IPS-15b (cell line): ENCODE data around the gene ZPR1.
"Not testable (repeated sequence)": the region's sequence is repeated elsewhere in the genome, so short reads cannot be mapped to it uniquely, and the experiment has no call there.

Source experiments
- H3K27me3 ChIP-seq: one replicate; pipeline ENCODE4 v1.6.1; 2013; ENCODE audit warnings: low read length; ENCODE audit not compliant: control insufficient read depth, insufficient read depth
- H3K36me3 ChIP-seq: one replicate; pipeline ENCODE4 v1.6.1; 2013; ENCODE audit warnings: low read length; ENCODE audit not compliant: control insufficient read depth, insufficient read depth
- H3K4me1 ChIP-seq: one replicate; pipeline ENCODE4 v1.6.1; 2013; ENCODE audit warnings: mild to moderate bottlenecking, low read length; ENCODE audit not compliant: control insufficient read depth, insufficient read depth
- H3K4me3 ChIP-seq: one replicate; pipeline ENCODE4 v1.5.1; 2013; ENCODE audit warnings: low read depth, low read length
- H3K9ac ChIP-seq: one replicate; pipeline ENCODE4 v1.6.1; 2013; ENCODE audit warnings: low read depth, mild to moderate bottlenecking, low read length
- H3K9me3 ChIP-seq: one replicate; pipeline ENCODE4 v1.6.1; 2013; ENCODE audit warnings: mild to moderate bottlenecking, low read length; ENCODE audit not compliant: control insufficient read depth, insufficient read depth

Gene ZPR1, protein sequence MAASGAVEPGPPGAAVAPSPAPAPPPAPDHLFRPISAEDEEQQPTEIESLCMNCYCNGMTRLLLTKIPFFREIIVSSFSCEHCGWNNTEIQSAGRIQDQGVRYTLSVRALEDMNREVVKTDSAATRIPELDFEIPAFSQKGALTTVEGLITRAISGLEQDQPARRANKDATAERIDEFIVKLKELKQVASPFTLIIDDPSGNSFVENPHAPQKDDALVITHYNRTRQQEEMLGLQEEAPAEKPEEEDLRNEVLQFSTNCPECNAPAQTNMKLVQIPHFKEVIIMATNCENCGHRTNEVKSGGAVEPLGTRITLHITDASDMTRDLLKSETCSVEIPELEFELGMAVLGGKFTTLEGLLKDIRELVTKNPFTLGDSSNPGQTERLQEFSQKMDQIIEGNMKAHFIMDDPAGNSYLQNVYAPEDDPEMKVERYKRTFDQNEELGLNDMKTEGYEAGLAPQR

DNA sequence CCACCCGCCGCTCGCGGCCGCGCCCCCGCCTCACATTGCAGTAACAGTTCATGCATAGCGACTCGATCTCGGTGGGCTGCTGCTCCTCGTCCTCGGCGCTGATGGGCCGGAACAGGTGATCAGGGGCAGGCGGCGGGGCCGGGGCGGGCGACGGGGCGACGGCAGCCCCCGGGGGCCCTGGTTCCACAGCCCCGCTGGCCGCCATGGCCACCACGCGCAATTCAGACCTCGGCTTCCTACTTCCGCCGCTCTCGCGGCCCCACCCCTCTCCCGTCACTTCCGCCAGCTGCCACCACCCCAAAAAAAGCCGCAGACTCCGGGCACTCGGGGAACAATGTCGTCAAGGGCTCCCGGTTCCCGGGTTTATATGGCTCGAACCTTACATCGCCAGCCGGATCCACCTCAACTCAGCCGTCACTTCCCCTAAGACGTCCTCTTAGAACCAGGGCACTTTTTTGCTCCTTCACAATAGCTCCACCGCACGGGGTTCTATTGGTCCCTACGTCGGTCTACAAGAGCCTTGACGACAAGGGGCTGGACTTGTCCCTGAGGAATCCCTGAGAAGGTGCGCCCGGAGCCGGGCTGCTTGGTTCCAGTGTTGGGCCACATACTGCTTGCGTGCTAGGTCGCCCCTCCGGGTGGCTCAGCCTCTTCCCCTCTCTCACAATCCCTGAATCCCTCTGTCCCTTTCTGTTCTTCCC lies at the start of gene ZPR1:
TSS of gene ZPR1 (minus strand) at position 238 of the 701 bp plus-strand sequence. CDS start at position 205, 33 bp downstream.
- Histone ChIP-seq H3K4me1 (peaks cover 11% of the 10 kb centered on the region), H3K9me3 (no peaks in the 10 kb centered on the region), H3K4me3 (peak within 1 kb of the TSS; percentile 95), H3K9ac (peak within 1 kb of the TSS; percentile 76), H3K27me3 (peaks cover 22% of the 10 kb centered on the region), H3K36me3 (peaks cover 25% of the 10 kb centered on the region)

GRCh38 chr11:116836632-116836991 lies 48.8 kb upstream of the ZPR1 start:
- no peak overlapping the region for H3K4me3 ChIP-seq
- H3K27me3 ChIP-seq = no peaks in the 10 kb centered on the region
- no peak overlapping the region for H3K9ac ChIP-seq
- no peaks in the 10 kb centered on the region for H3K9me3 ChIP-seq
- no peaks in the 10 kb centered on the region for H3K36me3 ChIP-seq
- peaks cover 2% of the 10 kb centered on the region for H3K4me1 ChIP-seq

GRCh38 chr11:116835791-116836631 lies 48.2 kb upstream of the ZPR1 start:
- no peaks in the 10 kb centered on the region for H3K36me3 ChIP-seq
- H3K4me1 ChIP-seq = peaks cover 2% of the 10 kb centered on the region
- H3K9ac ChIP-seq = no peak overlapping the region
- H3K9me3 ChIP-seq = no peaks in the 10 kb centered on the region
- H3K27me3 ChIP-seq = no peaks in the 10 kb centered on the region
- peak overlapping the region; percentile 53 for H3K4me3 ChIP-seq

GRCh38 chr11:116835042-116835772 lies 47.4 kb upstream of the ZPR1 start:
- Histone ChIP-seq H3K36me3 (no peaks in the 10 kb centered on the region), H3K9me3 (no peaks in the 10 kb centered on the region), H3K4me1 (peaks cover 2% of the 10 kb centered on the region), H3K9ac (no peak overlapping the region), H3K4me3 (peak overlapping the region; percentile 53), H3K27me3 (no peaks in the 10 kb centered on the region)

GRCh38 chr11:116834535-116835041 lies 46.8 kb upstream of the ZPR1 start:
- not testable (repeated sequence) for H3K9ac ChIP-seq, H3K4me1 ChIP-seq, H3K9me3 ChIP-seq, H3K27me3 ChIP-seq, H3K4me3 ChIP-seq, H3K36me3 ChIP-seq

DNA sequence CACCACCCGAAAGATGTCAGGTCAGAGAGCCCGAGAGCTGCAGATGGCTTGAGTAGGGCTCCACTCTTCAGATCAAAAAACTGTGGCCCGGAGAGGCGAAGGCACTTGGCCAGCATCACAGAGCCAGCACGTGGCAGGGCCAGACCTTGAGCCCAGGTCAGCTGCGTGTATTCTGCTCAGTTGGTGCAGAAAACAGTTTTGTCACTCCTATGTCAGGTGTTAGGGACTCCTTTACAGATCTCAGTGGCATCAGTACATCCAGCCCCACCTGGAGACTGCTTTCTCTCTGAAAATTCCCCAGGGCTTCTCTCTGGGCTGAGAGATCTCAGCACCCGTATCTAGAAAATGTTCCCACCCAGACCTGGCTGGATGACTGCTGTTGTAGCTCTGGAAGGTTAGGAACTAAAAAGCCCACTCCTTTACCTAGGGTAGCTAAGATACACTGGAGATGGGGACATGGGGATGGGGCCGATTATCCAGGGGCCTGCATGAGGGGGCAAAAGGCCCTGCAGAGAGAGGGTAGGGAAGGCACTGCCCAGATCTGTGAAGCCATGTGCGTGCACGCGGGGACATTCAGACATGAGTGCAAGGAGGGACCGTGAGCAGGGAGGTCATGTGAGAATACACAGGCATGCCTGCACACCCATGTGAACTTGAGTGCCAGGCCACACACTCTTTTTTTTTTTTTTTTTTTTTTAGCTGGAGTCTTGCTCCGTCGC lies 46.2 kb upstream of the ZPR1 start:
- H3K4me1 ChIP-seq = peaks cover 2% of the 10 kb centered on the region
- H3K27me3 ChIP-seq = no peaks in the 10 kb centered on the region
- H3K9me3 ChIP-seq = no peaks in the 10 kb centered on the region
- no peak overlapping the region for H3K9ac ChIP-seq
- H3K4me3 ChIP-seq = no peak overlapping the region
- no peaks in the 10 kb centered on the region for H3K36me3 ChIP-seq

GRCh38 chr11:116833491-116833815 lies 45.6 kb upstream of the ZPR1 start:
- H3K9ac ChIP-seq = no peak overlapping the region
- peaks cover 2% of the 10 kb centered on the region for H3K4me1 ChIP-seq
- H3K27me3 ChIP-seq = no peaks in the 10 kb centered on the region
- no peak overlapping the region for H3K4me3 ChIP-seq
- H3K36me3 ChIP-seq = no peaks in the 10 kb centered on the region
- H3K9me3 ChIP-seq = no peaks in the 10 kb centered on the region

DNA sequence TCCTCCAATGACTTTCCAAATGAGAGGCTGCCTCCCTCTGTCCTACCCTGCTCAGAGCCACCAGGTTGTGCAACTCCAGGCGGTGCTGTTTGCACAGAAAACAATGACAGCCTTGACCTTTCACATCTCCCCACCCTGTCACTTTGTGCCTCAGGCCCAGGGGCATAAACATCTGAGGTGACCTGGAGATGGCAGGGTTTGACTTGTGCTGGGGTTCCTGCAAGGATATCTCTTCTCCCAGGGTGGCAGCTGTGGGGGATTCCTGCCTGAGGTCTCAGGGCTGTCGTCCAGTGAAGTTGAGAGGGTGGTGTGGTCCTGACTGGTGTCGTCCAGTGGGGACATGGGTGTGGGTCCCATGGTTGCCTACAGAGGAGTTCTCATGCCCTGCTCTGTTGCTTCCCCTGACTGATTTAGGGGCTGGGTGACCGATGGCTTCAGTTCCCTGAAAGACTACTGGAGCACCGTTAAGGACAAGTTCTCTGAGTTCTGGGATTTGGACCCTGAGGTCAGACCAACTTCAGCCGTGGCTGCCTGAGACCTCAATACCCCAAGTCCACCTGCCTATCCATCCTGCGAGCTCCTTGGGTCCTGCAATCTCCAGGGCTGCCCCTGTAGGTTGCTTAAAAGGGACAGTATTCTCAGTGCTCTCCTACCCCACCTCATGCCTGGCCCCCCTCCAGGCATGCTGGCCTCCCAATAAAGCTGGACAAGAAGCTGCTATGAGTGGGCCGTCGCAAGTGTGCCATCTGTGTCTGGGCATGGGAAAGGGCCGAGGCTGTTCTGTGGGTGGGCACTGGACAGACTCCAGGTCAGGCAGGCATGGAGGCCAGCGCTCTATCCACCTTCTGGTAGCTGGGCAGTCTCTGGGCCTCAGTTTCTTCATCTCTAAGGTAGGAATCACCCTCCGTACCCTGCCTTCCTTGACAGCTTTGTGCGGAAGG lies 44.8 kb upstream of the ZPR1 start:
- no peaks in the 10 kb centered on the region for H3K9me3 ChIP-seq
- H3K4me3 ChIP-seq = no peak overlapping the region
- H3K27me3 ChIP-seq = no peaks in the 10 kb centered on the region
- no peak overlapping the region for H3K9ac ChIP-seq
- no peaks in the 10 kb centered on the region for H3K36me3 ChIP-seq
- peaks cover 2% of the 10 kb centered on the region for H3K4me1 ChIP-seq

GRCh38 chr11:116831790-116832349 lies 44.0 kb upstream of the ZPR1 start:
- no peaks in the 10 kb centered on the region for H3K36me3 ChIP-seq
- peaks cover 2% of the 10 kb centered on the region for H3K4me1 ChIP-seq
- no peaks in the 10 kb centered on the region for H3K9me3 ChIP-seq
- no peaks in the 10 kb centered on the region for H3K27me3 ChIP-seq
- no peak overlapping the region for H3K9ac ChIP-seq
- H3K4me3 ChIP-seq = no peak overlapping the region
